Lower lobe of right lung (tissue), 2 donors: ENCODE data around the gene TASOR2. TPM values are rescaled to one million over a fixed set of nuclear protein-coding genes. Genes with fewer than 3 reads are reported as not detected.
A peak's percentile ranks its signal among the peaks of the same experiment; 100 is the strongest.

Source experiments
- ATAC-seq, 2 donors: fragments of 200-7000 bp; cut with Tn5 transposase; one replicate each; pipeline ENCODE4 v1.9.1; 2020 to 2022; ENCODE audit warnings: mild to moderate bottlenecking in 2 of 2, moderate library complexity in 2 of 2
- DNase-seq: peaks from one replicate; pipeline ENCODE4 v3.0.0-alpha.2; 2020
- H3K27ac ChIP-seq: fragments of 200-600 bp; one replicate; pipeline ENCODE4 v1.8.0; 2022
- H3K27me3 ChIP-seq: fragments of 200-600 bp; one replicate; pipeline ENCODE4 v1.8.0; 2022; ENCODE audit warnings: low read depth
- H3K36me3 ChIP-seq: fragments of 200-600 bp; one replicate; pipeline ENCODE4 v1.8.0; 2022; ENCODE audit warnings: mild to moderate bottlenecking
- H3K4me1 ChIP-seq: fragments of 200-600 bp; one replicate; pipeline ENCODE4 v1.8.0; 2022
- H3K4me3 ChIP-seq: fragments of 200-600 bp; one replicate; pipeline ENCODE4 v1.8.0; 2022; ENCODE audit warnings: mild to moderate bottlenecking
- H3K9me3 ChIP-seq: fragments of 200-600 bp; one replicate; pipeline ENCODE4 v1.8.0; 2022
- intact Hi-C: fragments of 100-400 bp; cut with DNase I; formaldehyde crosslinking; loops from one replicate; pipeline ENCODE4 v1.11.0; 2022
- total RNA-seq: library from RNA; stranded (reverse); fragmentation: NEBNext Ultra II Directional; extraction: Animal tissue kit (Norgen Biotek cat#: 25700); gene quantifications from one replicate; pipeline ENCODE4 v1.2.1, GENCODE V29; 2021
- TF ChIP-seq, protein P1 (sequence below): fragments of 200-600 bp; IDR thresholded peaks from one replicate; pipeline ENCODE4 v1.8.0; 2022; ENCODE audit warnings: antibody characterized with exemption, mild to moderate bottlenecking
- donor health status: DM: no; HTN: yes; CAD: no; lungs with severe emphysema.

The TASOR2 gene
- total RNA-seq, 1 donor from 2014 or later, result 48.9 TPM

DNA sequence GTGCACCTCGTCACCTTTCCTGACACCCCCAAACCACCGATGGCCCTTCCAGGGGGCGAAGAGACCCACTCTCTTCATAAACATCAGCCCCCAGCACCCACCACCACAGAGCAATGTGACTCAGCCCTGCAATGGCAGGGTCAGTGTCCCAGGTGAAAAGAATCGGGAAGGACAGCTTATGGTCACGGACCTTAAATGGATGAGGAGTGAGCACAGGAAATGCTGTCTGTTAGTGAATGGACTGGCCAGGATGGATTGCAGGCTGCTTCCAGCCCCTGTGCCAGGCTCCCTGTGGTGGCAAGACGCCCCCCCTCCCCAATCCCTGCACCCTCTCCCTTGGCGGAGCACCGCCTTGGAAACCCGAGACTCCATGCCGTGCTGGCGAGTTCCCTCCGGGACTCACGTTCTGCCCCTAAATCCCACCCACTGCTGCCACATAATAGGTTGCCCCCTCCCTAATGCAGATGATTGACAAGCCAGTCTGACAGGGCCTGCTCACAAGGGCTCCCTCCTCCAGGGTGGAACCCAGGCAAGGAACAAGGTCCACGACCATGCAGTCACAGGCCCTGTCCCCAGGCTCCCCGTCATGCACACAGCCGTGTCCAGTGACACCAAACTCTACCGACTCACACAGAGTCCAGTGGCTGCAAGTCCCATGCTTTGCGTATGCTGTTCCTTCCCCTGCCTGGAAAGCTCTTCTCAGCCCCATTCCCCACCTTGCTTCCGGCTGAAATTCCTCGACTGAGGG is 25.6 kb upstream of the TASOR2 start:
- DNase-seq, result no peak
- peak in 1 of 2 donors; percentile 43 for ATAC-seq
- Histone ChIP-seq H3K9me3 (no peaks in the 10 kb centered on the region), H3K4me1 (peaks cover 32% of the 10 kb centered on the region), H3K4me3 (no peak overlapping the region), H3K36me3 (no peaks in the 10 kb centered on the region), H3K27ac (no peak overlapping the region), H3K27me3 (no peaks in the 10 kb centered on the region)
- TF ChIP-seq, protein P1, sequence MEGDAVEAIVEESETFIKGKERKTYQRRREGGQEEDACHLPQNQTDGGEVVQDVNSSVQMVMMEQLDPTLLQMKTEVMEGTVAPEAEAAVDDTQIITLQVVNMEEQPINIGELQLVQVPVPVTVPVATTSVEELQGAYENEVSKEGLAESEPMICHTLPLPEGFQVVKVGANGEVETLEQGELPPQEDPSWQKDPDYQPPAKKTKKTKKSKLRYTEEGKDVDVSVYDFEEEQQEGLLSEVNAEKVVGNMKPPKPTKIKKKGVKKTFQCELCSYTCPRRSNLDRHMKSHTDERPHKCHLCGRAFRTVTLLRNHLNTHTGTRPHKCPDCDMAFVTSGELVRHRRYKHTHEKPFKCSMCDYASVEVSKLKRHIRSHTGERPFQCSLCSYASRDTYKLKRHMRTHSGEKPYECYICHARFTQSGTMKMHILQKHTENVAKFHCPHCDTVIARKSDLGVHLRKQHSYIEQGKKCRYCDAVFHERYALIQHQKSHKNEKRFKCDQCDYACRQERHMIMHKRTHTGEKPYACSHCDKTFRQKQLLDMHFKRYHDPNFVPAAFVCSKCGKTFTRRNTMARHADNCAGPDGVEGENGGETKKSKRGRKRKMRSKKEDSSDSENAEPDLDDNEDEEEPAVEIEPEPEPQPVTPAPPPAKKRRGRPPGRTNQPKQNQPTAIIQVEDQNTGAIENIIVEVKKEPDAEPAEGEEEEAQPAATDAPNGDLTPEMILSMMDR, result no peak
- intact Hi-C loops, result no loop called here

DNA sequence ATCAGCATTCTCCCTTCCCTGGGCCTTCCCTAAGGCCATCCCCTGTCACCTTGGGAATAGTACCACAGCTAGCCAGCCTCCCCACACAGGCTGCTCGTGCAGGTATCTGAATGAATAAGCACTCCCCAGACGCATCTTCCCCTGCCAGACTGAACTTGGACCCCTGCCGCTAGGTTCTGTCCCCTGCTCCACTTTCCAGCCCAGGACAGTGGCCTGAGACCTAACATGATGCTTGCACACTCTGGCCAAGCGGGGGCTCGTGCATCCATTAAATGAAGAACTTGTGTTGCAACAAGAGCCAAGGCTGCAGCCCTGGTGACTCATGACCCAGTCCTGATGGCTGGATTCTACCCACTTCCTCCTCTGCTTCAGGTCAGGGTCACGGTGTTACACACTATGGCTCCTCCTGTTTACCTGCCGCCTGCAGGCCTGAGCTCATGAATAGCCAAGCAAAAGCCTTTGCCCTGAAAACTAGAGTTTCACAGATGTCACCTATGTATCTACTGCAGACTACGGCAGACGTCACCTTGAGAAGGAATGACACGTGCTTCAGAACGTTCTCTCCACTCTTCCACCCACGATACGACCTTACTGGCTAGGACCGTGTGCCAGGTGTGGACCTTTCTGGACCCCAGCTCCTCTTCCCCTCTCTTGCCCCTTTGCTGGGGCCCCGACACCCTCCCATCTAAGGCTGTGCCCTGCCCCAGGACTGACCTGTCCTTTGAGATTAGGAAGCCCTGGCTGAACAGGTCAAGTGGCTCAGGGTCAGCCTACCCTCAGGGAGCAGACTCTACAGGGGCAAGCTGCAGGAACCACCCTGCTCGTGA is 24.7 kb upstream of the TASOR2 start:
- Histone ChIP-seq H3K4me3 (no peak overlapping the region), H3K27me3 (no peaks in the 10 kb centered on the region), H3K4me1 (peaks cover 32% of the 10 kb centered on the region), H3K36me3 (no peaks in the 10 kb centered on the region), H3K27ac (no peak overlapping the region), H3K9me3 (no peaks in the 10 kb centered on the region)
- peak; percentile 78 for DNase-seq
- peak; percentile 78 to 88 for ATAC-seq
- intact Hi-C loops, result no loop called here
- TF ChIP-seq, protein P1, result no peak

DNA sequence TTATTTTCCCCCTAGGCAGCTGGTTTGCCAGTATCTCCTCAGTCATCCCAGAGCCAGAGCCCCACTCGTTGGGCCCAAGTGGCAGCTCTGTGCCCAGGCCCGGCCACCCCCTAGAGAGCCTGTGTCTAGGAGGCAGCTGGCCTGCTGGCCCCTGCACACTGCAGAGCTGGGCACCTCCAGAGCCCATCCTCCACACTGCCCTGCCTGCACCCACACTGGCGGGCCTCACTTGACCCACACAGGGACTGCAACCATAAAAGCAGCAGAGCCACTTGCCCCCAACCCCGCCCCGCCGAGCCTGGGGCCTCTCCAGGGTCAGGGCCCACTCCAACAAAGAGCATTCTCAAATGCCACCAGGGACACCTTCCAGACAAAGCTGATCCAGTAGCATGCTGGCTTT is 23.6 kb upstream of the TASOR2 start:
- no peak overlapping the region for H3K4me3 ChIP-seq
- intact Hi-C loops, result no loop called here
- H3K27me3 ChIP-seq, result no peaks in the 10 kb centered on the region
- no peaks in the 10 kb centered on the region for H3K36me3 ChIP-seq
- no peaks in the 10 kb centered on the region for H3K9me3 ChIP-seq
- H3K4me1 ChIP-seq, result peaks cover 42% of the 10 kb centered on the region
- H3K27ac ChIP-seq, result no peak overlapping the region
- ATAC-seq (no peak), DNase-seq (no peak)
- TF ChIP-seq, protein P1, result no peak

DNA sequence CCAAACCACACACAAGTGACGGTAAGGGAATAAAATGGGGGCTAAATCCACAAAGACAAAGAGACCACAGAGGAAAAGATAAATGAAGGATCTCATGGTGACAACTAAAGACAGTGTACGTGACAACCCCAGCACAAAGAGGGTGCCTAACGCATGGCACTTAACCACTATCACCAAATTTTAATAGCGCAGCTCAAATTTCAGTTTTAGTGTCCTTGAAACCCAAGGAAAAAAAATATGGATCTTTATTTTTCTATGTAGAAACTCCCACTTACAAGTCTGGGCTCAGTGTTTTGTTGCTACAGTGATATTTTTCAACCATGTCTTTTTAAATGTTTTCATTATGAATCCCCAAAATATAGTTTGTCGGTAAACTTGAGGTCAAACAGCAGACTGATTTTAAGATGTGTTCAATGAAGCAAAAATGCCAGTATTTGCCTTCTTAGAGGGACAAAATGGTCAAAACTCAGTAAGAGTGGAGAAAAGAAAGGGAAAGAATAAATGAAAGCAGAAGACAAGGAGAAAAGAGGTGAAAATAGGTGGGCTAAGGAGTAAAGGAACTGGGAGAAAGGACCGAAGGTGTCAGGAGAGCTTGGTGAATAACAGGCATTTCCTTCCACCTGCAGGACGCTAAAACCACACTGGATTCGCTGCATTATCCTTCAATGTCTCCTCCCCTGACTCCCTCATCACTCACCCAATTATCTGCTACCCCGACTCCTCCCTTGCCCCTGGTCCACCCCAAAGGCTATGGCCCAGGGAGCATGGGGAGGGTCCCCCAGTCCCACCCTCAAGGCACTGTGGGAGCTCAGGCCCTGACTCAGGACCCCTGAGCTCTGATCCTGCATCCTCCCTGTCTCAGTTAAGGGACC is 21.7 kb upstream of the TASOR2 start:
- intact Hi-C loops, result no loop called here
- DNase-seq, result no peak
- Histone ChIP-seq H3K9me3 (no peaks in the 10 kb centered on the region), H3K4me1 (peaks cover 50% of the 10 kb centered on the region), H3K27ac (no peak overlapping the region), H3K27me3 (no peaks in the 10 kb centered on the region), H3K36me3 (no peaks in the 10 kb centered on the region), H3K4me3 (no peak overlapping the region)
- no peak for ATAC-seq
- TF ChIP-seq, protein P1, result no peak
